Measurements from ENCODE around the gene ZNF391.

GRCh38 chr6:27414996-27415395, 26.4 kb downstream of the ZNF391 start:
- TF ChIP-seq CTCF (IDR thresholded peaks at IDR 0.05; ENCODE audit: insufficient read depth, low read length) (no peak), REST (IDR thresholded peaks at IDR 0.05; ENCODE audit: insufficient replicate concordance, low read depth) (no peak)
